ENCODE results near the gene STOX2. TPM values are rescaled to one million over a fixed set of nuclear protein-coding genes. Genes with fewer than 3 reads are reported as not detected.

The STOX2 gene
- total and polyA plus RNA-seq, 12 donors, result 1.1 to 12.9 (median 5.2) TPM

DNA sequence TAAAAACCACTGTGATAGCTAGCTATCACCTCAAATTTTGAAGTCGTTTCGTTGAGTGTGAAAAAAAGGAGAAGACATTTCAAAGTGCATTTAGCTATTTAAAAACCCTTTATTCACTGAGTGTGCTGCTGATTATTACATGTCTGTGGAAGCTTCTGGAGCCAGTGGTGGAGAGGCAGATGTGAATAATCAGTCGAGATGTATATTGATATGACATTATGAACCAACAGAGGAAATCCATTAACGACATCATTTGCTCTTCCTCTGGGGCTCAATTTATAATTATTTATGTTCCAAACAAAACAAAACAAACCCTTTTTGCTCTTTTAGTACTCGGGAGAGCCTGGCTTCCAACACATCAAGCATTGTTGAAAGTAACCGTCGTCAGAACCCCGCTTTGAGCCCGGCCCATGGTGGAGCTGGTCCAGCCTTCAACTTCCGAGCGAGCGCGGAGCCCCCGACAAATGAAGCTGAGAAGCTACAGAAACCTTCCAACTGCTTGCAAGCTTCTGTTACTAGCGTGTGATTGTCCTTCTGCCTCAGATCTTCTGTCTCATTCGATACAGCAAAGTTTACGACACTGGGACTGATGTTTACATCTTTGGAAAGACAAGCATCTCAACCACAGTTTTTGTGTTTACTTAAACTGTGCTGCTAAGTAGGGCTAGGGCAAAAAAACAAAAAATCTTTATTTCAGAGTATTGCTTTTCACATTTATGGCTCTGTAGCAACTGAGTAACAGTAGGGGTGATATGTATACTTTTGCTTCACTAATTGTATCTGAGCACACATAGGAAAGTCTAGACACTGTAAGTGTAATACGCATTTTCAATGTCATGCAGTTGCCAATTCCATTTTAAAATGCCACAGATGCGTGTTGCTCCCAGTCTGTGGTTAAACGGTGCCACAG lies 111.9 kb downstream of the STOX2 start:
- TF ChIP-seq, protein P1, sequence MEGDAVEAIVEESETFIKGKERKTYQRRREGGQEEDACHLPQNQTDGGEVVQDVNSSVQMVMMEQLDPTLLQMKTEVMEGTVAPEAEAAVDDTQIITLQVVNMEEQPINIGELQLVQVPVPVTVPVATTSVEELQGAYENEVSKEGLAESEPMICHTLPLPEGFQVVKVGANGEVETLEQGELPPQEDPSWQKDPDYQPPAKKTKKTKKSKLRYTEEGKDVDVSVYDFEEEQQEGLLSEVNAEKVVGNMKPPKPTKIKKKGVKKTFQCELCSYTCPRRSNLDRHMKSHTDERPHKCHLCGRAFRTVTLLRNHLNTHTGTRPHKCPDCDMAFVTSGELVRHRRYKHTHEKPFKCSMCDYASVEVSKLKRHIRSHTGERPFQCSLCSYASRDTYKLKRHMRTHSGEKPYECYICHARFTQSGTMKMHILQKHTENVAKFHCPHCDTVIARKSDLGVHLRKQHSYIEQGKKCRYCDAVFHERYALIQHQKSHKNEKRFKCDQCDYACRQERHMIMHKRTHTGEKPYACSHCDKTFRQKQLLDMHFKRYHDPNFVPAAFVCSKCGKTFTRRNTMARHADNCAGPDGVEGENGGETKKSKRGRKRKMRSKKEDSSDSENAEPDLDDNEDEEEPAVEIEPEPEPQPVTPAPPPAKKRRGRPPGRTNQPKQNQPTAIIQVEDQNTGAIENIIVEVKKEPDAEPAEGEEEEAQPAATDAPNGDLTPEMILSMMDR (IDR thresholded peaks at IDR 0.05), result no peak
- no peak for TF ChIP-seq POLR2A (IDR thresholded peaks at IDR 0.05)
- Histone ChIP-seq H3K27me3 (no peaks in the 10 kb centered on the region), H3K9me3 (replicated peaks in 1 of 3) (no peaks in the 10 kb centered on the region), H3K27ac (peak overlapping the region in 1 of 5 donors; percentile 30), H3K36me3 (replicated peaks in 1 of 2) (no peaks in the 10 kb centered on the region), H3K4me1 (replicated peaks in 1 of 2) (no peaks in the 10 kb centered on the region), H3K4me3 (no peak overlapping the region)
- 80 to 84% (median 82%) methylated on average over 20 of the region's 20 CpGs for WGBS, 4 donors
- intact Hi-C loops (cut with DNase I), result no loop called here
- DNase-seq, result no peak

DNA sequence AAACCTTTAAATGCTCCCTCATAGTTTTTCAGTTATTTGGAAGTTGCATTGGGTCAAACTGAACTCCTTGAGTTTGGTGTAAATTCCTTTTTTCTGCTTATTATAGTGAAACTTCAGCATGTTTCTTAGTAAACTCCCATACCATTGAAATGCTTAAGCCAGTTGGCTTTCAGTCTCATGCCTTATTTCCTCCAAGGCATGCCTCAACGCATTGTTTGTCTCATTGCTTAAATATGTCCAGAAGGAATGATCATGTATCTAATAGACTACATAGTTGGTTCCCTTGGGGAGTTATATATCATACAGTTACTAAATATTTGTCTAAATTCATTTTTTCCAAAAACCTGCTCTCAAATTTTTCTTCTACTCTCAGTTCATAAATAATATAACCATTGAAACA lies 114.0 kb downstream of the STOX2 start:
- DNase-seq, result no peak
- Histone ChIP-seq H3K27ac (no peak overlapping the region), H3K36me3 (replicated peaks in 1 of 2) (no peaks in the 10 kb centered on the region), H3K4me3 (no peak overlapping the region), H3K27me3 (no peaks in the 10 kb centered on the region), H3K4me1 (replicated peaks in 1 of 2) (no peaks in the 10 kb centered on the region), H3K9me3 (replicated peaks in 1 of 3) (no peaks in the 10 kb centered on the region)
- 75 to 89% (median 79%) methylated on average over 1 of the region's 1 CpG for WGBS, 4 donors
- TF ChIP-seq POLR2A (IDR thresholded peaks at IDR 0.05), result no peak
- TF ChIP-seq, protein P1 (IDR thresholded peaks at IDR 0.05), result no peak
- intact Hi-C loops (cut with DNase I), result no loop called here

GRCh38 chr4:184019667-184020623 lies 114.8 kb downstream of the STOX2 start:
- Histone ChIP-seq H3K4me1 (replicated peaks in 1 of 2) (no peaks in the 10 kb centered on the region), H3K27ac (no peak overlapping the region), H3K4me3 (no peak overlapping the region), H3K27me3 (no peaks in the 10 kb centered on the region), H3K36me3 (replicated peaks in 1 of 2) (no peaks in the 10 kb centered on the region), H3K9me3 (replicated peaks in 1 of 3) (no peaks in the 10 kb centered on the region)
- intact Hi-C loops (cut with DNase I), result no loop called here
- WGBS, 4 donors, result 87 to 94% (median 89%) methylated on average over 26 of the region's 26 CpGs
- TF ChIP-seq, protein P1 (IDR thresholded peaks at IDR 0.05), result no peak
- TF ChIP-seq POLR2A (IDR thresholded peaks at IDR 0.05), result no peak
- no peak for DNase-seq

- no peak overlapping the region for H3K4me3 ChIP-seq
- intact Hi-C loops (cut with DNase I), result no loop called here
- no peak for DNase-seq
- TF ChIP-seq, protein P1 (IDR thresholded peaks at IDR 0.05), result no peak
- TF ChIP-seq POLR2A (IDR thresholded peaks at IDR 0.05), result no peak
- no peaks in the 10 kb centered on the region for H3K9me3 ChIP-seq (replicated peaks in 1 of 3)
- H3K4me1 ChIP-seq (replicated peaks in 1 of 2), result no peaks in the 10 kb centered on the region
- H3K36me3 ChIP-seq (replicated peaks in 1 of 2), result no peaks in the 10 kb centered on the region
- H3K27ac ChIP-seq, result no peak overlapping the region
- no peaks in the 10 kb centered on the region for H3K27me3 ChIP-seq
- 93 to 100% (median 94%) methylated on average over 3 of the region's 3 CpGs for WGBS, 4 donors
Observed at GRCh38 chr4:184021389-184021788, 116.3 kb downstream of the STOX2 start.
